HG03095 (cell line): Measurements from ENCODE around the gene ANO9.
"Not testable (repeated sequence)": the region's sequence is repeated elsewhere in the genome, so short reads cannot be mapped to it uniquely, and the experiment has no call there.

Experiments
- ATAC-seq: cut with Tn5 transposase; IDR thresholded peaks from one replicate; pipeline ENCODE4 v1.9.1; 2021; ENCODE audit warnings: moderate library complexity; ENCODE audit not compliant: unreplicated experiment

The ANO9 gene

DNA sequence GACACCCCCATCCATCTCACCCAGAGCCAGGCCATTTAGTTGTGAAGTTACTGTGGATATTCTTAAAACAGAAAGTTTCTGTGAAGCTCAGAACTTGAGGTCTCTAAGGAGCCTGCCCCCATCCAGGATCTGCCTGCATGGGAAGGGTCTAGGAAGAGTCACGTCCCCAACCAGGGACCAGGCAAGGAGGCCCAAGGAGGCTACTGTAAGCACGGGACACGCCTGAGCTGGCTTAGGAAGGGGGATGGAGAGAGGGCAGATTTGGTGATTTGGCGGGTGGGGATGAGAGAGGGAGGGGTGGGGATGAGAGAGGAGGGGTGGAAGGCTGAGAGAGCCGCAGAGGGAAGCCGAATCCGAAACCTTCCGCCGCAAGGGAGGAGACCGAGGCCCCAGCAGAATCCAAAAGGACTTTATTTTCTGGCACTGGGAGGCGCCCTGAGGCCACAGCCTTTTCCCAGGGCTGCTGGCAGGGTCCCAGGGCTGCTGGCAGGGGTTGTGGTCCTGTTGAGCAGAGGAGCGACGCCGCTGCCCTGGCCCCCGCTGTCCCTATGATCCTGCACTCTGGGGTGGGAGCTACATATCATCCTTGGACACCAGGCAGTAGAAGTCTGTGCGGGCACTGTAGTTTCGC is 36.4 kb downstream of the ANO9 start:
- no peak for ATAC-seq

DNA sequence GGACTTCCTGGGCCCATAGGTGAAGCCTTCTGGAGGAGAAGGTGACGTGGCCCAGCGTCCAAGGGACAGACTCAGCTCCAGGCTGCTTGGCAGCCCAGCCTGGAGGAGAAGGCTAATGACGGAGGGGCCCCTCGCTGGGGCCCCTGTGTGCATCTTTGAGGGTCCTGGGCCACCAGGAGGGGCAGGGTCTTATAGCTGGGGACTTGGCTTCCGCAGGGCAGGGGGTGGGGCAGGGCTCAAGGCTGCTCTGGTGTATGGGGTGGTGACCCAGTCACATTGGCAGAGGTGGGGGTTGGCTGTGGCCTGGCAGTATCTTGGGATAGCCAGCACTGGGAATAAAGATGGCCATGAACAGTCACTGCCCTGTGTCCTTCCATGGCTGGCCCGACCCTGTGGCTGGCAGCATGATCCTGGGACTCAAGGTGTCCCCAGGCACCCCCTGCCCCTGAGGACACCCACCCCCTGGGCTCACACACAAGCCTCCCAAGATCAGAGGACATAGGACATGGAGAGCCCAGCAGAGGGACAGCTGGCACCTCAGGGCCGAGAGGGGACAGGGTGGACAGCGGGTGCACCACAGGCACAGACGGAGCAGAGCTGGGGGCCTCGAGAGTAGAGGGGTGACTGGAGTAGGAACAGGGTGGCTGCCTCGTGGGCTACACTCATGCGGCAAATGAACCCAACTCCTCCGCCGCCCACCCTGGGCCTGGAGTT is 37.1 kb downstream of the ANO9 start:
- no peak for ATAC-seq

DNA sequence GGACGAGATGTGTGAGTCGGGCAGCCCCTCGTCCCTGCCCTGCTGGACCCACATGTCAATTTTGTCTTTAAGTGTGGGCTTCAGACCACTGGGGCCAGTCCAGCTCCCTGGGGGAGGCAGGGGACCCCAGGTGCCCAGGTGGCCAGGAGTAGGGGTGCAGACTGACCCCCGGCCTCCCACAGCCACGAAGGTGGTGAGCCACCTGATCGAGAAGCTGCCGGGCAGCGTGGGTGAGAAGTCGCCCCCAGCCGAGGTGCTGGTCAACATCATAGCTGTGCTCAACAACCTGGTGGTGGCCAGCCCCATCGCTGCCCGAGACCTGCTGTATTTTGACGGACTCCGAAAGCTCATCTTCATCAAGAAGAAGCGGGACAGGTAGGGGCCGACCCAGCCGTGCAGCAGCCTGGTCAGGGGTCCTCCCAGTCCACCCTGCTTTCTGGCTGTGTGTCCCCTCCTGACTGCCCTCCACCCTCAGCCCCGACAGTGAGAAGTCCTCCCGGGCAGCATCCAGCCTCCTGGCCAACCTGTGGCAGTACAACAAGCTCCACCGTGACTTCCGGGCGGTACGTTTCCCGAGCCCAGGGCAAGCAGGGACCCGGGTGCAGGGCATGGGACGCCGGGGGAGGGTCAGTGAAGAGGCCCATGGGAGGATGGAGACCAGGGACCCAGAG is 37.9 kb downstream of the ANO9 start:
- ATAC-seq, result no peak

DNA sequence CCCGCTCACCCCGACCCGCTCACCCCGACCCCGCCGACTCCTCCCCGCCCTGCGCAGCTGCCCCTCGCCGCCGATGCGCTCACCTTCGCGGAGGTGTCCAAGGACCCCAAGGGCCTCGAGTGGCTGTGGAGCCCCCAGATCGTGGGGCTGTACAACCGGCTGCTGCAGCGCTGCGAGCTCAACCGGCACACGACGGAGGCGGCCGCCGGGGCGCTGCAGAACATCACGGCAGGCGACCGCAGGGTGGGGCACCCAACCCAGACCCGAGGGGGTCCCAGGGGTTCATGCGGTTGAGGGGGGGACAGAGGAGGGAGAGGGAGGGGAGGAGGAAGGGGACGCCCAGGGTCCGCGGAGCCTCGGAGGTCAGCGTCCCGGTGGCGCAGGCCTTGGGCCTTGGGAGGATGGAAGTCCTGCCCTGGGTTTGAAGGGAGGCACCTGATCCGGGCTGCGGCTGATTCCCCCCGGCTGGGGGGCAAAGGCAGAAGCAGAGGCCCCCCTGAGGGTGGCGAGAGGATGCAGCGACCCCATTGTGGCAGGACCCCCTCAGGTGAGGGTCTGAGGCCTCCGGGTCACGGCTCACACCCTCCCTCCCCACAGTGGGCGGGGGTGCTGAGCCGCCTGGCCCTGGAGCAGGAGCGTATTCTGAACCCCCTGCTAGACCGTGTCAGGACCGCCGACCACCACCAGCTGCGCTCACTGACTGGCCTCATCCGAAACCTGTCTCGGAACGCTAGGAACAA is 38.6 kb downstream of the ANO9 start:
- no peak for ATAC-seq

DNA sequence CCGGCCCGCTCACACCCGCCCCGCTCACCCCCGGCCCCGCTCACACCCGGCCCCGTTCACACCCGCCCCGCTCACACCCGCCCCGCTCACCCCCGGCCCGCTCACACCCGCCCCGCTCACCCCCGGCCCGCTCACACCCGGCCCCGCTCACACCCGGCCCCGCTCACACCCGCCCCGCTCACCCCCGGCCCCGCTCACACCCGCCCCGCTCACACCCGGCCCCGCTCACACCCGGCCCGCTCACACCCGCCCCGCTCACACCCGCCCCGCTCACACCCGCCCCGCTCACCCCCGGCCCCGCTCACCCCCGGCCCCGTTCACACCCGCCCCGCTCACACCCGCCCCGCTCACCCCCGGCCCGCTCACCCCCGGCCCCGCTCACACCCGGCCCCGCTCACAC is 40.6 kb downstream of the ANO9 start:
- ATAC-seq, result not testable (repeated sequence)

DNA sequence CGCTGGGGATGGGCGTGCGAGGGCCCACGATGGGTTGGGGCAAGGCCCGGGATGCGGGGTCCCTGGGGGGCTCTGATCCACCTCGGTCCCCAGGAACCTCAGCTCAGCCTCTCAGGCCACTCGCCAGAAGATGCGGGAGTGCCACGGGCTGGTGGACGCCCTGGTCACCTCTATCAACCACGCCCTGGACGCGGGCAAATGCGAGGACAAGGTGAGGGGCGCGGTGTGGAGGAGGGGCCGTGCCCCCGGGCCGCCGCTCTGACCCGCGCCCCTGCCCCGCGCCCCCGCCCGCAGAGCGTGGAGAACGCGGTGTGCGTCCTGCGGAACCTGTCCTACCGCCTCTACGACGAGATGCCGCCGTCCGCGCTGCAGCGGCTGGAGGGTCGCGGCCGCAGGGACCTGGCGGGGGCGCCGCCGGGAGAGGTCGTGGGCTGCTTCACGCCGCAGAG is 41.5 kb downstream of the ANO9 start:
- no peak for ATAC-seq

DNA sequence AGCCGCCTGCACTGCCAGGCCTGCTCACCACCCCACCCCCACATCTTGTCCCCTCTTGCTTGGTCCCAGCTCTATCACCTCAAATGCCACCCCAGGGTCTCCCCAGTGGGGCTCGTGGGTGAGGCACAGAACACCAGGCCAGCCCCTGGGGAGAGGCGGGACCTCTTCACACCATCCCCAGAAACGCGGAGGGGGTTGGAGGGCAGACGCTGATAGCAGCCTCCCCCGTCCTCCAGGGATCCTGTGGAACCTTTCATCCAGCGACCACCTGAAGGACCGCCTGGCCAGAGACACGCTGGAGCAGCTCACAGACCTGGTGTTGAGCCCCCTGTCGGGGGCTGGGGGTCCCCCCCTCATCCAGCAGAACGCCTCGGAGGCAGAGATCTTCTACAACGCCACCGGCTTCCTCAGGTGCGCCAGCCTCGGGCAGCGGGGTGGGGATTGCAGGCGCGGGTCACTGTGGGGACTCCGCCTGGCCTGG is 42.0 kb downstream of the ANO9 start:
- no peak for ATAC-seq

DNA sequence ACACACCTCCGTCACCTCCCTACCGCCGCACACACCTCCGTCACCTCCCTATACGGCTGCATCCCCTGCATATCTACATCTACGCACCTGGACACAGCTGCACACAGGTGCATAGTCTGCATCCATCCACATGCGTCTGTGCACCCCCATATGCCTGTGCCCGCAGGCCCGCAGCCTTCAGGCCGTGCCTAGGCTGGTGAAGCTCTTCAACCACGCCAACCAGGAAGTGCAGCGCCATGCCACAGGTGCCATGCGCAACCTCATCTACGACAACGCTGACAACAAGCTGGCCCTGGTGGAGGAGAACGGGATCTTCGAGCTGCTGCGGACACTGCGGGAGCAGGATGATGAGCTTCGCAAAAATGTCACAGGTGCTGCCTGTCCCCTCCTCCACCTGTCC is 43.0 kb downstream of the ANO9 start:
- no peak for ATAC-seq

DNA sequence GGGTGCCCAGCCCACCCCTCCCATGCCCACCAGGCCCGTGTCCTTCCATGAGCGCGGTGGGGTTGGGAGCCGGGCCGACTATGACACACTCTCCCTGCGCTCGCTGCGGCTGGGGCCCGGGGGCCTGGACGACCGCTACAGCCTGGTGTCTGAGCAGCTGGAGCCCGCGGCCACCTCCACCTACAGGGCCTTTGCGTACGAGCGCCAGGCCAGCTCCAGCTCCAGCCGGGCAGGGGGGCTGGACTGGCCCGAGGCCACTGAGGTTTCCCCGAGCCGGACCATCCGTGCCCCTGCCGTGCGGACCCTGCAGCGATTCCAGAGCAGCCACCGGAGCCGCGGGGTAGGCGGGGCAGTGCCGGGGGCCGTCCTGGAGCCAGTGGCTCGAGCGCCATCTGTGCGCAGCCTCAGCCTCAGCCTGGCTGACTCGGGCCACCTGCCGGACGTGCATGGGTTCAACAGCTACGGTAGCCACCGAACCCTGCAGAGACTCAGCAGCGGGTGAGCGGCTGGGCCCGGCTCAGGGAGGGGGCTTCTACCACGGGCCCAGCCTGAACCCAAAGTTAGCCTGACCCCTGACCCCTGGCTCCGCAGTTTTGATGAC is 44.8 kb downstream of the ANO9 start:
- peak; percentile 84 for ATAC-seq

DNA sequence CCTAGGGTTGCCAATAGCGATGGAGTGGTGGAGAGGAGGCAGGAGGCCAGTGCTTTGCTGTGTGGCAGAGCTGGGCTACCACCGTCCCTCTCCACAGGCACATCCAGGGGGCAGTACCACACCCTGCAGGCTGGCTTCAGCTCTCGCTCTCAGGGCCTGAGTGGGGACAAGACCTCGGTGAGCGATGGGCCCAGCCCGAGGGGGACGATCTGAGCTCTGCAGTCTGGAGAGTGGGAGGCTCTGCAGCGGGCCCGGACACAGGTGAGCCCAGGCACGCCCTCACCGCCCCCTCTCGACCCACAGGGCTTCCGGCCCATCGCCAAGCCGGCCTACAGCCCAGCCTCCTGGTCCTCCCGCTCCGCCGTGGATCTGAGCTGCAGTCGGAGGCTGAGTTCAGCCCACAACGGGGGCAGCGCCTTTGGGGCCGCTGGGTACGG is 45.3 kb downstream of the ANO9 start:
- ATAC-seq, result peak; percentile 12

DNA sequence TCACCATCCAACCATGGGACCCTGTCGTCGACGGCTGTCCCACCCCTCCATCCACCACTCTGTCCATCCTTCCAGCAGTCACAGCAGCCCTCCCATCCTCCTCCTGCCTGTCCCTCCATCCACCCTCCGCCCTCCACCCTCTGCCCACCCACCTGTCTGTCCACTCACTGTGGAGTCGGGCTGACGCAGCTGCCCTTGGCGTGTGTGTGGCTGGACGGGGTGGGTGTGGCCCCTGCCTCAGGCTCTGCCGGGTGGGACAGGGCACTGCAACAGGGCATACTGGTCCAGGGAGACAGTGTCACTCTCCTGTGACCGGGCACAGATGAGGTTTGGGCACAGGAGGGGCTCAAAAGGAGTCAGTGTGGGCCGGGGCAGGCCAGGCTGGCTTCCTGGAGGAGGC is 45.9 kb downstream of the ANO9 start:
- no peak for ATAC-seq

DNA sequence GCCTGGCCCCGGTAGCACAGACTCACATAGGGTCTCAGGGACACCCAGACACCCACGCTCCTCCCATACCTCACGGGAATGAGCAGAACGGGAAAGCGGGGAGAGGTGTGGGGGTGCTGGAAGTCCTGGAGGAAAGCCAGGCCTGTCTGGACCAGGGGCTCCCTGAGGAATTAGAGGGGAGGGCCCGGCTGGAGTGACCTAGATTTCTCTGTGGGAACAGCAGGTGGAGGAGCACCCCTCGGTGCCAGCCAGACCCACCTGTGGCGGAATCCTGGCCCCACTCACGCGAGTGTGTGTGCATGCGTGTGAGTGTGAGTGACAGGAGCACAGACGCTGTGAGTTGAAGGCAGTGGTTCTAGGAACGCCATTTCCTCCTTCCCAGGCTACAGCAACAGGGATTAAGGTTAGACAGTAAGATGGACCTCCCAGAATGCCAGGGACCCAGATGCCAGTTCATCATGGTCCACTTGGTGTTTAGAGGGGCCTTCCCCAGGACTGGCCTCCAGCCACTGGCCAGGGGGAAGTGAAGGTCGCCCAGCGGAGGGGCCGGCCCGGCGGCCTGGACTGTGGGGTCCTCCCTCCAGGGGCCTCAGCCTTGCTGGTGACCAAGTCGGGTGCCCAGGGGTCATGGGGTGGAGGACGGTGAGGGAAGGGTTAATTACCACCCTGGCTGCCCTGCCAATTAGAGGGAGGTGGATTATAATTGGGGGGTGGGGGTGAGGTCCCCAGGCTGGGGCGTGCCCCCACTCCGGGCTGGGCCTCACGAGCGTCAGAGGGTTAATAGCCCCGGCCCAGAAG is 46.8 kb downstream of the ANO9 start:
- ATAC-seq, result no peak

DNA sequence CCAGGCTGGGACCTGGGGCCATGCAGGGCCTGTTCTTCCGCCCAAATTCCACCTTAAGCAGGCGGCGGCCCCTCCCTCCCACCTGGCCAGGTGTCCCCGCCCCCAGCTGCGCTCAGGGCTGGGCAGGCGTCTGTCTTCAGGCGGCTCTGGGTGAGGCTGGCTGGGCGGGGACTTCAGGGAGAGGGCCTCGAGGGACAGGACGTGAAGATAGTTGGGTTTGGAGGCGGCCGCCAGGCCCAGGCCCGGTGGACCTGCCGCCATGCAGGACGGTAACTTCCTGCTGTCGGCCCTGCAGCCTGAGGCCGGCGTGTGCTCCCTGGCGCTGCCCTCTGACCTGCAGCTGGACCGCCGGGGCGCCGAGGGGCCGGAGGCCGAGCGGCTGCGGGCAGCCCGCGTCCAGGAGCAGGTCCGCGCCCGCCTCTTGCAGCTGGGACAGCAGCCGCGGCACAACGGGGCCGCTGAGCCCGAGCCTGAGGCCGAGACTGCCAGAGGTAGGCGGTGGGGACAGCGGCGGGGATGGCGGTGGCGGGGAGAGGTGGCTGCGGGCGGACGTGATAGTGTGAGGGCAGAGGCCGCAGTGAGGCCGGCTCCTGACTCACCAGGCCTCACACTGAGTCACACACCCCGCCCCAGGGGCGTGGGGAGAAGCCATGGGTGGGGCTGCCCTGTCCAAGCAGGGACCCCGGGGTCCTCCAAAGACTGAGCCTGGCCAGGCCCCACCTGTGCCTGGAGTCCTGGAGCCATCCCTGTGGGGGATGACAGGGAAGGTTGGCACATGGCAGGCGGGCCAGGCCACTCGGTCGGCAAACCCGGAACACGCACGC is 47.6 kb downstream of the ANO9 start, which contains the start of gene PKP3:
Gene PKP3 (plus strand): TSS at position 176 of the 824 bp plus-strand sequence. CDS start 84 bp downstream, at position 260.
- ATAC-seq, result no peak

DNA sequence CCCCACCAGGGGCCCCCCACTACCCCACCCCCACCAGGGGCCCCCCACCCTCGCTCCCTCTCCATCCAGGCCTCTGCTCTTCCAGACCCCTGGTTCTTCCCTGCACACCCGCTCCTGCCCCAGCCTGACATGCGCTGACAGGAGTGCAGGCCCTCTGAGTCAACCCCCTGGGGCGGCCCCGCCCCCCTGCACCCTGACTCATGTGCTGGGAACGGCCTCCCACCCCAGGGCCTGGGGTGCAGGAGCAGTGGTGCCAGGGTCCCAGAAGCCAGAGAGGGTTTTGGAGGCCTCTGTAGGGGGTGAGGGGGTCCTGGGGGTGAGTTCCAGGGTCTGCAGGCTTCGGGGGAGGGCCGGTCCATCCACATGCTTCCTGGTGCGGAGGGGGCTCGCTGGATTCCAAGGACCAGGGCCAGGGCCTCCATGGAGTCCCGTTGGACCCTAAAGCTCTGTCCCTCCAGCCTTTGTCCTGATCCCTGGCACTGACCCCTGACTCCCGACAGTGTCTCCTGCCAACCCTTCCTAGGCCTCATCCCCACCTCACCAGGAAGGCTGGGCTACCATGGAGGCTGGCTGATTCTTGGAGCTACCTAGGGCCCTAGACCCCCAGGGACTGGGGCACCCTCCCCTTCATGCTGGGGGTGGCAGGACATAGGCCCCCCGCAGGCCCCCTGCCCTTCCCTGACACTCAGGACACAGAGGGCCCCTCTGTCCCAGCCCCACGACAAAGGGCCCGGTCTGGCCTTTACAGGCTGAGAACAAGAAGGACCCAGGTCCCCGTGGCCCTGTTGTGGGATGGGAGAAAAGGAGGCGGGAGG is 48.4 kb downstream of the ANO9 start:
- no peak for ATAC-seq

DNA sequence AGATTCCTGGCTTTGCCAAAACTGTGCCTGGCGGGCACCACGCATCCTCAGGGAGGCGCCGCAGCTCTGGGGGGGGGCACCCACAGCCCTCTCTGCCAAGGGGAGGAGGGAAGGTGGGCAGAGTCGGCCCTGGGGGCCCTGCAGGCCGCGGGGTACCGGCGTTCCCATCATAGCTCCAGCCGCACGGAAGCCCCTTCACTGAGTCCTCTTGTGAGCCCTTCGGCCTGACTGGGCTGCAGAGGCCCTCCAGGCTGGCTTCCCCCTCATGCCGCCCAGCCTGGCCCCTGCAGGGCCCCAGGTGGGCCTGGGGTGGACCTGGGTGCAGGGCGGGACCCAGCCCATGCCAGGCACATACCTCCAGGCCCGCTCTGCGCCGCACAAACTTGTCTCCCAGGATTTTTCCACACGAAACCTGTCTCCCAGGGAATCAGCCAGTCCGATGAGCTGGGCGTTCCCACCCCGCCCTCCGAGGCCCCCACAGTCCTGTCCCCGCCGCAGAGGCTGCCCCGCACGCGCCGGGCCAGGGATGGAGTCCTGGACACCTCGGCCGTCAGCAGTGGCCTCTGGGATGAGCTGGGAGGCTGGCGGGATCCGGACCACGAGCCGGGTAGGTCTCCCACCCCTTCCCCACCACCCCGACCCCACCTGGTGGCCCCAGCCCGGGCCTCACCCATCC is 49.6 kb downstream of the ANO9 start:
- ATAC-seq, result no peak

DNA sequence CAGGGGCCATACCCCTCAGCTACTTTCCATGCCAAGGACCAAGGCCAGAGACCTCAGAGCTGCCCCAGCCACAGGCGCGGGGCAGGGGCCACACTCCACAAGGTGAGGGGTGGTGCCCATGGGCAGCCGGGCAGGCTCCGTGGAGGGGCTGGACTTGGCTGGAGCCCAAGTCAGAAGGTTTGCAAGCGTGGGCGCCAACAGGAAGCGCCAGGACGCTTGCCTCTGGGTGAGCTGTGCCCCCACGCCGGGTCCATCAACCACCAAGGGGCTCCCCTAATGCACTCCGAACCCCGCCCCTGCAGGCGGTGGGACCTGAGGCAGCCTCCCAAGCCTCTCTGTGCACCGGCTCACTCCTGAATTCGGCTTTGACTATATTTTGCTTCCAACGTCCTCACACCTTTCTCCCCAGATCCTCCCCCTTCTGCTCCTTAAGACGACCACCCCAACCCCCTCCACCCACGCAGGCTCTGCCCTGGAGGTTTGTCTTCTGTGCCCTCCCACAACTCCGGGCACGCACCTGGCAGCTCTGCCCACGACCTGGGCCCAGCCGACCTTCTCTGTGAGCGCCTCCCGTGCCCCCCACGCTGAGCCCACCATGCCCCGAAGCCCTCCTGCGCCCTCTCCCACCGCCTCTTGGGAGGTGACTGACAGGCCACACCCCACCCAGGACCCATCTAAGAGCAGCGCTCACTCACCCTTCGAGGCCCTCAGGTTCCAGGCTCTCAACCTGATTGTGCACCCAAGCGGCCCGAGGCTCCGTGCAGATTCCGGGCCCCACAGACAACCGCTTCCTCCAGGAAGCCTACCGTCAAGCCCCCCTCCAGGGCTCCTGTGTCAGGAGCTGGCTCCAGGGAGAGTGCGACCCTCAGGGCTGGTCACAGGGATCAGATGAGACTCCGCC is 50.4 kb downstream of the ANO9 start:
- ATAC-seq, result no peak

DNA sequence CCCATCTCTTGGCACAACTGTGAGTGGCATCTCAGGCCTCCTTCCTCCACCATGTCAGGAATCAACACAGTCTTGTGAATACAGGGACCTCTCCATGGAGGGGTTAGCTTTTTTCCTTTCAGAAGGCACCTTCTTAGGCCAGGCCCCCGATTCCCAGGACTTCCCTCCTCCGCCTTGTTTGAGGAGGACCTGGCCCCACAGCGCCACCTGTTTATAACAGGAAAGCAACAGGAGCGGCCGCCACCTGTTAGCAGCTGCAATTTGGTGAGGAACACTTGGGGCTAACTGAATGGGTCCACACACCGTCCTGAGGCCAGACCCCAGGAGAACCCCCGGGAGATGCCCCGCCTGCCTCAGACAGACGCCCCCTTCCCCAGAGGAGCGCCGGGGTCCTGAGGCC is 51.6 kb downstream of the ANO9 start:
- ATAC-seq, result no peak
